Activated CD4-positive, alpha-beta T cell treated with anti-CD3 and anti-CD28 coated beads for 36 hours (primary cell): Measurements from ENCODE around the gene PLP2. TPM values are rescaled to one million over a fixed set of nuclear protein-coding genes. Genes with fewer than 3 reads are reported as not detected.
"Not testable (repeated sequence)": the region's sequence is repeated elsewhere in the genome, so short reads cannot be mapped to it uniquely, and the experiment has no call there.

Source experiments
- ATAC-seq: fragments of 200-7000 bp; cut with Tn5 transposase; one replicate; pipeline ENCODE4 v1.10.0; 2021; ENCODE audit warnings: mild to moderate bottlenecking, moderate library complexity
- CTCF ChIA-PET: fragments of 350-600 bp; sonication (Branson Sonifier 250); formaldehyde crosslinking; loops from one replicate; lab custom pipeline; 2021; ENCODE audit warnings: antibody characterized with exemption; lab: Charles Lee
- POLR2A ChIA-PET: fragments of 350-600 bp; sonication (Branson Sonifier 250); formaldehyde crosslinking; loops from one replicate; lab custom pipeline; 2021; ENCODE audit warnings: antibody characterized with exemption, inconsistent platforms; lab: Charles Lee
- DNase-seq: peaks from one replicate; pipeline ENCODE4 v3.0.0-alpha.2; 2020
- H3K27ac Mint-ChIP-seq: one replicate; pipeline ENCODE4 v1.8.0; 2021; ENCODE audit warnings: mixed read lengths
- H3K27me3 Mint-ChIP-seq: one replicate; pipeline ENCODE4 v1.8.0; 2021; ENCODE audit warnings: mixed read lengths
- H3K36me3 Mint-ChIP-seq: one replicate; pipeline ENCODE4 v1.8.0; 2021; ENCODE audit warnings: low read depth, mixed read lengths
- H3K4me1 Mint-ChIP-seq: one replicate; pipeline ENCODE4 v1.8.0; 2021; ENCODE audit warnings: mixed read lengths
- H3K4me3 Mint-ChIP-seq: one replicate; pipeline ENCODE4 v1.8.0; 2021; ENCODE audit warnings: mild to moderate bottlenecking, moderate library complexity, mixed read lengths
- H3K9me3 Mint-ChIP-seq: one replicate; pipeline ENCODE4 v1.8.0; 2021; ENCODE audit warnings: low read depth, mixed read lengths
- intact Hi-C, 2 experiments: fragments of 100-400 bp; cut with DNase I in 1 of 2; cut with micrococcal nuclease in 1 of 2; formaldehyde crosslinking; loops; one replicate each; pipeline versions ENCODE4 v1.14.2 to v1.15.1; 2022 to 2024; cut with DNase I, micrococcal nuclease
- total RNA-seq, 2 experiments: library from RNA; stranded (reverse); gene quantifications; one replicate each; pipeline ENCODE4 v1.2.3, GENCODE V29; 2021

PLP2 gene
- 100 to 1,000 TPM; 174 to 202 TPM for total RNA-seq

- Mint-ChIP-seq H3K36me3 (peaks cover 33% of the 10 kb centered on the region), H3K27me3 (no peaks in the 10 kb centered on the region), H3K4me1 (peaks cover 31% of the 10 kb centered on the region), H3K9me3 (no peaks in the 10 kb centered on the region), H3K27ac (peak within 1 kb of the TSS; percentile 93), H3K4me3 (peak within 1 kb of the TSS; percentile 88)
- ATAC-seq (peak; percentile 65), DNase-seq (peak; percentile 88)
- intact Hi-C loops = loop anchor here in 1 of 2 experiments (1.0 to 10.0 kb wide), 5 partner anchors 12 to 597 kb away; partner anchors contain the start of genes PIM2, PPP1R3F and RBM3
- ChIA-PET CTCF (interaction anchor here (0.7 to 0.9 kb wide), 4 partner anchors 12 to 495 kb away, joined by 3 to 5 read pairs (median 4); no protein-coding TSS in a partner anchor), POLR2A (interaction anchor here (0.6 to 1.0 kb wide), 4 partner anchors 13 to 19 kb away, joined by 3 to 6 read pairs (median 4); no protein-coding TSS in a partner anchor)
Measured at GRCh38 chrX:49171752-49172279, at the start of gene PLP2. PLP2 (plus strand) TSS chrX:49171898; CDS start chrX:49172001, 103 bp downstream.

GRCh38 chrX:49122499-49122898 is 49.2 kb upstream of the PLP2 start:
- H3K36me3 Mint-ChIP-seq = peaks cover 25% of the 10 kb centered on the region
- ChIA-PET CTCF (interaction anchor here (0.6 to 1.0 kb wide), 2 partner anchors 47 to 151 kb away, joined by 3 read pairs; partner anchors contain the start of gene KCND1), POLR2A (no interaction called here)
- DNase-seq (no peak), ATAC-seq (no peak)
- no peaks in the 10 kb centered on the region for H3K9me3 Mint-ChIP-seq
- peak overlapping the region; percentile 95 for H3K27ac Mint-ChIP-seq
- intact Hi-C loops = loop anchor here (2.0 to 10.0 kb wide), 5 partner anchors 22 to 632 kb away; partner anchors contain the start of genes HDAC6 (in 1 of the 2) and WDR45 (in 1 of the 2)
- H3K27me3 Mint-ChIP-seq = no peaks in the 10 kb centered on the region
- H3K4me3 Mint-ChIP-seq = peak overlapping the region; percentile 97
- H3K4me1 Mint-ChIP-seq = peaks cover 17% of the 10 kb centered on the region

- H3K36me3 Mint-ChIP-seq, DNase-seq, H3K4me1 Mint-ChIP-seq, POLR2A ChIA-PET, CTCF ChIA-PET, H3K9me3 Mint-ChIP-seq, H3K4me3 Mint-ChIP-seq, H3K27me3 Mint-ChIP-seq, H3K27ac Mint-ChIP-seq, ATAC-seq: not testable (repeated sequence)
- intact Hi-C loops = loop anchor here in 1 of 2 experiments (10.0 kb wide), 1 partner anchor 627 kb away; no protein-coding TSS in a partner anchor
Measured at GRCh38 chrX:49127742-49128258, 43.9 kb upstream of the PLP2 start.

GRCh38 chrX:49129427-49129826 is 42.3 kb upstream of the PLP2 start:
- Mint-ChIP-seq H3K27ac (no peak overlapping the region), H3K4me3 (no peak overlapping the region), H3K9me3 (no peaks in the 10 kb centered on the region), H3K4me1 (no peaks in the 10 kb centered on the region), H3K27me3 (no peaks in the 10 kb centered on the region), H3K36me3 (no peaks in the 10 kb centered on the region)
- DNase-seq = no peak
- no peak for ATAC-seq
- ChIA-PET CTCF (no interaction called here), POLR2A (no interaction called here)
- intact Hi-C loops = loop anchor here in 1 of 2 experiments (10.0 kb wide), 1 partner anchor 625 kb away; no protein-coding TSS in a partner anchor

GRCh38 chrX:49132275-49132674 is 39.4 kb upstream of the PLP2 start:
- POLR2A ChIA-PET, intact Hi-C loops, H3K4me1 Mint-ChIP-seq, H3K36me3 Mint-ChIP-seq, H3K27me3 Mint-ChIP-seq, DNase-seq, ATAC-seq, H3K4me3 Mint-ChIP-seq, H3K9me3 Mint-ChIP-seq, H3K27ac Mint-ChIP-seq: not testable (repeated sequence)
- CTCF ChIA-PET = interaction anchor here (1.4 kb wide), 1 partner anchor 10 kb away, joined by 4 read pairs; no protein-coding TSS in a partner anchor

- H3K9me3 Mint-ChIP-seq = no peaks in the 10 kb centered on the region
- ChIA-PET POLR2A (no interaction called here), CTCF (no interaction called here)
- H3K27ac Mint-ChIP-seq = no peak overlapping the region
- H3K4me1 Mint-ChIP-seq = no peaks in the 10 kb centered on the region
- no peaks in the 10 kb centered on the region for H3K27me3 Mint-ChIP-seq
- no peak overlapping the region for H3K4me3 Mint-ChIP-seq
- DNase-seq = no peak
- no peak for ATAC-seq
- peaks cover 4% of the 10 kb centered on the region for H3K36me3 Mint-ChIP-seq
- intact Hi-C loops = no loop called here
Measured at GRCh38 chrX:49133759-49134158, 37.9 kb upstream of the PLP2 start.

GRCh38 chrX:49137492-49137891 is 34.2 kb upstream of the PLP2 start:
- Mint-ChIP-seq H3K27ac (no peak overlapping the region), H3K36me3 (peaks cover 11% of the 10 kb centered on the region), H3K27me3 (no peaks in the 10 kb centered on the region), H3K4me1 (no peaks in the 10 kb centered on the region), H3K9me3 (peaks cover 5% of the 10 kb centered on the region), H3K4me3 (no peak overlapping the region)
- intact Hi-C loops = no loop called here
- CTCF ChIA-PET = no interaction called here
- DNase-seq = no peak
- no peak for ATAC-seq
- POLR2A ChIA-PET = no interaction called here

- intact Hi-C loops = no loop called here
- peaks cover 5% of the 10 kb centered on the region for H3K9me3 Mint-ChIP-seq
- H3K4me1 Mint-ChIP-seq = no peaks in the 10 kb centered on the region
- POLR2A ChIA-PET = no interaction called here
- no peak overlapping the region for H3K27ac Mint-ChIP-seq
- DNase-seq (no peak), ATAC-seq (no peak)
- CTCF ChIA-PET = no interaction called here
- no peak overlapping the region for H3K4me3 Mint-ChIP-seq
- H3K27me3 Mint-ChIP-seq = no peaks in the 10 kb centered on the region
- peaks cover 11% of the 10 kb centered on the region for H3K36me3 Mint-ChIP-seq
Measured at GRCh38 chrX:49139713-49140112, 32.0 kb upstream of the PLP2 start.

- POLR2A ChIA-PET, H3K27ac Mint-ChIP-seq, intact Hi-C loops: not testable (repeated sequence)
Measured at GRCh38 chrX:49142264-49142663, 29.4 kb upstream of the PLP2 start.

GRCh38 chrX:49143154-49143553 is 28.5 kb upstream of the PLP2 start:
- peak; percentile 69 for ATAC-seq
- H3K27ac Mint-ChIP-seq, intact Hi-C loops, H3K9me3 Mint-ChIP-seq, H3K36me3 Mint-ChIP-seq, H3K4me3 Mint-ChIP-seq, H3K27me3 Mint-ChIP-seq, H3K4me1 Mint-ChIP-seq: not testable (repeated sequence)
- ChIA-PET CTCF (interaction anchor here (0.7 to 1.3 kb wide), 3 partner anchors 13 to 76 kb away, joined by 3 to 5 read pairs (median 3); no protein-coding TSS in a partner anchor), POLR2A (interaction anchor here (0.6 kb wide), 1 partner anchor 688 kb away, joined by 6 read pairs; no protein-coding TSS in a partner anchor)
- DNase-seq = peak; percentile 45

More at GRCh38 chrX:49142264-49142663, 29.4 kb upstream of the PLP2 start:
- not testable (repeated sequence) for H3K36me3 Mint-ChIP-seq, H3K4me3 Mint-ChIP-seq, H3K4me1 Mint-ChIP-seq, H3K9me3 Mint-ChIP-seq, H3K27me3 Mint-ChIP-seq, ATAC-seq
- DNase-seq = peak; percentile 19
- CTCF ChIA-PET = interaction anchor here (0.7 to 1.4 kb wide), 7 partner anchors 10 to 1081 kb away, joined by 3 to 5 read pairs (median 4); no protein-coding TSS in a partner anchor

- H3K27me3 Mint-ChIP-seq = no peaks in the 10 kb centered on the region
- no peaks in the 10 kb centered on the region for H3K36me3 Mint-ChIP-seq
- H3K9me3 Mint-ChIP-seq = no peaks in the 10 kb centered on the region
- ChIA-PET CTCF (no interaction called here), POLR2A (no interaction called here)
- no peak overlapping the region for H3K4me3 Mint-ChIP-seq
- DNase-seq (no peak), ATAC-seq (no peak)
- intact Hi-C loops = no loop called here
- H3K4me1 Mint-ChIP-seq = no peaks in the 10 kb centered on the region
- no peak overlapping the region for H3K27ac Mint-ChIP-seq
Measured at GRCh38 chrX:49147282-49147681, 24.4 kb upstream of the PLP2 start.

GRCh38 chrX:49147936-49148335 is 23.8 kb upstream of the PLP2 start:
- intact Hi-C loops = no loop called here
- CTCF ChIA-PET = no interaction called here

More at GRCh38 chrX:49147936-49148335, 23.8 kb upstream of the PLP2 start:
- Mint-ChIP-seq H3K27me3 (no peaks in the 10 kb centered on the region), H3K36me3 (no peaks in the 10 kb centered on the region), H3K9me3 (no peaks in the 10 kb centered on the region), H3K4me1 (no peaks in the 10 kb centered on the region), H3K4me3 (no peak overlapping the region), H3K27ac (no peak overlapping the region)
- POLR2A ChIA-PET = no interaction called here
- ATAC-seq = no peak
- no peak for DNase-seq
